Stimulated activated naive B cell treated with anti-CD40 and anti-IgM and Interleukin-4, amounts not matched to agents 10 μg/mL and 1 μg/mL and 100 μg/mL, for 72 hours (primary cell): Measurements from ENCODE around the gene TREM1.

ENCODE experiments used
- ATAC-seq, 2 donors: fragments of 150-1000 bp; cut with Tn5 transposase; replicated peaks; 2 replicates each; pipeline ENCODE4 v1.10.0; 2021; ENCODE audit warnings: moderate library complexity in 1 of 2
- DNase-seq: peaks from one replicate; pipeline ENCODE4 v3.0.0; 2021
- H3K27ac Mint-ChIP-seq: one replicate; pipeline ENCODE4 v1.8.0; 2022; ENCODE audit warnings: mild to moderate bottlenecking, mixed read lengths
- H3K27me3 Mint-ChIP-seq, 2 donors: one replicate each; pipeline ENCODE4 v1.8.0; 2022; ENCODE audit warnings: mixed read lengths in 2 of 2
- H3K36me3 Mint-ChIP-seq, 2 donors: one replicate each; pipeline ENCODE4 v1.8.0; 2022; ENCODE audit warnings: mixed read lengths in 2 of 2, mild to moderate bottlenecking in 1 of 2
- H3K4me1 Mint-ChIP-seq, 2 donors: one replicate each; pipeline ENCODE4 v1.8.0; 2022; ENCODE audit warnings: mixed read lengths in 2 of 2, mild to moderate bottlenecking in 1 of 2
- H3K4me3 Mint-ChIP-seq, 2 donors: one replicate each; pipeline ENCODE4 v1.8.0; 2022; ENCODE audit warnings: mild to moderate bottlenecking in 2 of 2, mixed read lengths in 2 of 2, moderate library complexity in 1 of 2
- H3K9me3 Mint-ChIP-seq, 2 donors: one replicate each; pipeline ENCODE4 v1.8.0; 2022; ENCODE audit warnings: mixed read lengths in 2 of 2, mild to moderate bottlenecking in 1 of 2

The TREM1 gene

DNA sequence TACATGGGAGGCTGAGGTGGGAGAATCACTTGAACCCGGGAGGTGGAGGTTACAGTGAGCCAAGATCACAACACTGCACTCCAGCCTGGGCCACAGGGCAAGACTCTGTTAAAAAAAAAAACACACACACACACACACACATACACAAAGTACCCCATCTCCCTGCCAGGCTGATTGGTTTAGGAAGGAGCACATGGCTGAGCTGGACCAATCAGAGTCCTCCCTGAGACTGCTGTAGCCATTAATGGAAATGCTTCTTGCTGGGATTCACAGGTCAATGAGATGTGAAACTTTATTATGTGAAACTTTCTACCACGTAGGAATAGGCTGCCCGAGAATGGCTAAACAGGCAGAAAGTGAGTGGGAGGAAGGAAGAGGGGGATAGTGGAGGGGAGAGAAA, 2.9 kb downstream of the TREM1 start:
- H3K4me3 Mint-ChIP-seq: no peak overlapping the region
- peaks cover 5 to 16% of the 10 kb centered on the region in 2 donors for H3K27me3 Mint-ChIP-seq
- H3K36me3 Mint-ChIP-seq: peaks cover 0 to 7% of the 10 kb centered on the region in 2 donors
- peaks cover 9 to 18% of the 10 kb centered on the region in 2 donors for H3K4me1 Mint-ChIP-seq
- ATAC-seq: no peak
- no peak for DNase-seq
- H3K27ac Mint-ChIP-seq: peak overlapping the region; percentile 77
- H3K9me3 Mint-ChIP-seq: peaks cover 4 to 7% of the 10 kb centered on the region in 2 donors

- Mint-ChIP-seq H3K27me3 (peaks cover 0 to 4% of the 10 kb centered on the region in 2 donors), H3K4me3 (no peak overlapping the region), H3K36me3 (peaks cover 0 to 7% of the 10 kb centered on the region in 2 donors), H3K27ac (no peak overlapping the region), H3K4me1 (peaks cover 20 to 24% of the 10 kb centered on the region in 2 donors), H3K9me3 (peaks cover 4 to 7% of the 10 kb centered on the region in 2 donors)
- no peak for DNase-seq
- ATAC-seq: no peak
These were observed 6.0 kb downstream of the TREM1 start for GRCh38 chr6:41280381-41281057.

- peak overlapping the region in 1 of 2 donors; percentile 1 for H3K4me3 Mint-ChIP-seq
- ATAC-seq (peak; percentile 85 to 87), DNase-seq (peak; percentile 68)
- peaks cover 0 to 4% of the 10 kb centered on the region in 2 donors for H3K27me3 Mint-ChIP-seq
- H3K4me1 Mint-ChIP-seq: peaks cover 33 to 36% of the 10 kb centered on the region in 2 donors
- peak overlapping the region; percentile 11 for H3K27ac Mint-ChIP-seq
- peaks cover 4 to 7% of the 10 kb centered on the region in 2 donors for H3K9me3 Mint-ChIP-seq
- peaks cover 0 to 7% of the 10 kb centered on the region in 2 donors for H3K36me3 Mint-ChIP-seq
These were observed 7.6 kb downstream of the TREM1 start for GRCh38 chr6:41278699-41279405.

DNA sequence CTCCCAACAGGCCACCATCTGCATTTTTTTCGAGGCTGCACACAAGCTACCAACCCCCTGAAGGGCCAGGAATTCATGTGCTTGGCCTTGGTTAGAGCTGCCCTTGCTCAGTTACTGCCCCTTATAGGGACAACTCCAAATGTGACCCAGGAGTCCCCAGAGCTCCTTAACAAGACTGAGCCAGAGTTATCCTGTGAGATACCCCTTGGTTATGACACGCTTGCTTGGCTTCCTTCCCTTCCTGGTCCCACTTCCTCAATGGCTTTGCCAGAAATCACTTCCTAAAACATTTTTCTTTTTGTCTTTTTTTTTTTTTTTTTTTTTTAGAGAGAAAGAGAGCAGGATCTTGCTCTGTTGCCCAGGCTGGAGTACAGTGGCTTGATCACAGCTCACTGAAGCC, 8.9 kb downstream of the TREM1 start:
- Mint-ChIP-seq H3K4me3 (no peak overlapping the region), H3K27ac (no peak overlapping the region), H3K27me3 (no peaks in the 10 kb centered on the region), H3K36me3 (peaks cover 0 to 2% of the 10 kb centered on the region in 2 donors), H3K9me3 (no peaks in the 10 kb centered on the region), H3K4me1 (peaks cover 32 to 38% of the 10 kb centered on the region in 2 donors)
- DNase-seq: no peak
- no peak for ATAC-seq

DNA sequence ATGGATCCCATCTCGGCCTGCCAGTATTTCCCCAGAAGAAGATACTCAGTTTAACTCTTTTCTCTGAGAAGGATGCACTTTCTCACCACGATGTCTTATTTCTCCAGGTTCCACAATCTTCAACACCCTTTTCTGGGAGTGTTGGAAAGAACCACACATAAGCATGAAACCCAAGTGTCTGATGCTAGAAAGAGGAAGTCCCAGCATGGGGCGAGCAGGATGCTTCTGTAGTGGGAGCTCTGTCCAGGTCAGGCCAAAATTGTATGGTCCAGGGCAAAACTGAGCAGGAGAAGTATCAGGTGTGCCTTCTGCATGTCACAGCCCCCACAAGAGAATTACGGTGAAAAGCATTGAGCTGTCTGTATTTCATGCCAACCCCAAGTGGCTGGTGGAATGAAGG, 11.0 kb downstream of the TREM1 start:
- Mint-ChIP-seq H3K27me3 (no peaks in the 10 kb centered on the region), H3K4me3 (no peak overlapping the region), H3K9me3 (no peaks in the 10 kb centered on the region), H3K4me1 (peaks cover 42 to 47% of the 10 kb centered on the region in 2 donors), H3K36me3 (no peaks in the 10 kb centered on the region), H3K27ac (no peak overlapping the region)
- DNase-seq: no peak
- ATAC-seq: no peak

- DNase-seq (no peak), ATAC-seq (peak in 1 of 2 donors; percentile 11)
- H3K27ac Mint-ChIP-seq: no peak overlapping the region
- no peak overlapping the region for H3K4me3 Mint-ChIP-seq
- peaks cover 42 to 45% of the 10 kb centered on the region in 2 donors for H3K4me1 Mint-ChIP-seq
- H3K9me3 Mint-ChIP-seq: no peaks in the 10 kb centered on the region
- no peaks in the 10 kb centered on the region for H3K27me3 Mint-ChIP-seq
- H3K36me3 Mint-ChIP-seq: no peaks in the 10 kb centered on the region
These were observed 12.2 kb downstream of the TREM1 start for GRCh38 chr6:41274256-41274655.

DNA sequence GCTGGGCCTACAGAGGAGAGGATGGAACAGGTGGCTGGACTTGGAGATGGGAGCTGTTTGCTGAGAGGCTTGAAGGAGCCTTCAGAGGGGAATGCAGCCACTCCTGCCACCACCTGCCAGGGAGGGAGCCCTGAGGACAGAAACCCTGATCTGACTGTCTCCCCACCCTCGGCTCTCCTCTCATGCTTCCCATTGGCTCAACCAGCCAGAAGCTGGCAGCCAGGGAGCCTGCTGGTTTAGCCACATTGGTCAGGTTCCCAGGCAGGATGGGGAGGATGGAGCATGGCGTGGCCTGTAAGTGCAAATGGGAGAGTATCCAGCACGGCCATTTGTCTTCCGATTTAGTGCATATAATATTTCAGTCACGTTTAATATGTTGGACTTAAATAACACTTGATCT, 12.8 kb downstream of the TREM1 start:
- Mint-ChIP-seq H3K4me3 (no peak overlapping the region), H3K36me3 (no peaks in the 10 kb centered on the region), H3K27me3 (no peaks in the 10 kb centered on the region), H3K27ac (no peak overlapping the region), H3K9me3 (no peaks in the 10 kb centered on the region), H3K4me1 (peaks cover 39 to 40% of the 10 kb centered on the region in 2 donors)
- DNase-seq (no peak), ATAC-seq (no peak)

DNA sequence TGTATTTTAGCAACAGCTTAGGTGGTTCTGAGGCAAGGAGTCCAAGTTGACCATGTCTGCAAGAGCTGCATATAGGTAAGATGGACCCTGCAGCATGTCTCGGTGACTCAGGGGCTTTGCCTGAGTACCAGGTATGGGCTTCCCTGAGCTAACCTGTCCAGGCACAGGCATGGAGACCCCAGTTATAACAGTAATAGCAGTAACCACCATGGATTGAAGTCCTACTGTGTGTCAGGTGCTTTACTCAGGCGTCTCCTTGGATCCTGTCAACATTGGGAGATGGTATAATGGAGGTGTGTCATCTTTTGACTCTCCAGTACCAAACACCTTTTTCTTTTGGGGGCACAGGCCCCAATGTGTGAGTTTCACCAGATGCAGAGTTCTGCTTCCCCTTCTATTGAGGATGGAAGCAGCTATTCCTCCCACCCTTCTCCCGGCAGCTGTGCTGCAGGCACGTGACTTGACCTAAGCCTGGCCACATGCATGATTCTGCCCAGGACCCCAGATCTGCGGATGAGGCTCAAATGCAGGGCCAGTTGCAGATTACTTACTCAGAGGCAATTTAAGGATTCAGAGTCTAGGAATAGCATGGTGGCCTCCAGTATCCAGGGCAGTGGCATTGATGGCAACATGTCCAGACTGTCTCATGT, 13.8 kb downstream of the TREM1 start:
- Mint-ChIP-seq H3K27me3 (no peaks in the 10 kb centered on the region), H3K9me3 (no peaks in the 10 kb centered on the region), H3K4me3 (no peak overlapping the region), H3K27ac (no peak overlapping the region), H3K4me1 (peaks cover 36 to 37% of the 10 kb centered on the region in 2 donors), H3K36me3 (no peaks in the 10 kb centered on the region)
- DNase-seq (no peak), ATAC-seq (no peak)

DNA sequence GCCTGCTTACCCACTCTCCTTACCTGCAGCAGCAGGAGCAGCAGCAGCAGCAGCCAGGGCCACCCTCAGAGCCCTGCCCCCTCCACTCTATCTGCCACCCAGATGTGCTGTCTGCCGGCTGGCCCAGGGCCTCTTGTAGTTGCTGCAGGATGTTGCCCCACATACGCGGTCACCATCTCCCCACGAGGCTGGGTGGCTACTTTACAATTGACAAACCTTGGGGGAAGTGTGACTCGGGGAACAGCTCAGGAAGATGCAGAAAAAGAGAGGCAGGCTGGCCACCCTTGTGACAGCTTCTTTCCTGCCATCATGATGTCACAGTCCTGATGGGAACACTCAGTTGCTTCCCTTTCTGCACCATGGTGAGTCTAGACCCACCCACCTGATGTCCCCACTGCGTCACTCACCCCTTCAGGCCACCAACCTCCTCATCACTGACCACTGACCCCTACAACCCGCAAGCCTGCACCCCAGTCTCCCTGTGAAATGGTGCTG, 14.5 kb downstream of the TREM1 start:
- H3K4me1 Mint-ChIP-seq: peaks cover 31 to 34% of the 10 kb centered on the region in 2 donors
- no peaks in the 10 kb centered on the region for H3K36me3 Mint-ChIP-seq
- H3K27ac Mint-ChIP-seq: peak overlapping the region; percentile 10
- H3K9me3 Mint-ChIP-seq: no peaks in the 10 kb centered on the region
- peak in 1 of 2 donors; percentile 31 for ATAC-seq
- no peak overlapping the region for H3K4me3 Mint-ChIP-seq
- no peaks in the 10 kb centered on the region for H3K27me3 Mint-ChIP-seq
- no peak for DNase-seq

DNA sequence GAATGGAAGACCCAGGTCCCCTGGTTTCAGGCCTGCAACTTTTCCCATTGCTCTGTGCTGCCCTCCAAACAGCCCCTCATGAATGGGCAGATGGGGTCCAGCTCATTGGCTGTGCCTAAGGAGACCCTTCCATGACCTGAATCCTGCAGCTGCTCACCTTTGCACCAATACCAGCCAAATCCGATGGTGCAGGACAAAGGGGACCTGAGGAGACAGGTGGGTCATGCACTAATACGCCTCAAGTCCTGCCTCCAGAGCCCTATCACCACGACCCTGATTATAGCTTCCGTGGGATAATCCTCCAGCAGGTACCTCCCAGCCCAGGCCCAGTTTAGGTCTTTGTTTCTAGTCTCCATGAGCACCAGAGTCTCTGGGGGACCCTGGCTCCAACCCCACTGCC, 16.8 kb downstream of the TREM1 start:
- Mint-ChIP-seq H3K4me3 (no peak overlapping the region), H3K36me3 (no peaks in the 10 kb centered on the region), H3K4me1 (peaks cover 19 to 25% of the 10 kb centered on the region in 2 donors), H3K27me3 (no peaks in the 10 kb centered on the region), H3K27ac (no peak overlapping the region), H3K9me3 (peaks cover 0 to 4% of the 10 kb centered on the region in 2 donors)
- ATAC-seq: no peak
- DNase-seq: no peak

DNA sequence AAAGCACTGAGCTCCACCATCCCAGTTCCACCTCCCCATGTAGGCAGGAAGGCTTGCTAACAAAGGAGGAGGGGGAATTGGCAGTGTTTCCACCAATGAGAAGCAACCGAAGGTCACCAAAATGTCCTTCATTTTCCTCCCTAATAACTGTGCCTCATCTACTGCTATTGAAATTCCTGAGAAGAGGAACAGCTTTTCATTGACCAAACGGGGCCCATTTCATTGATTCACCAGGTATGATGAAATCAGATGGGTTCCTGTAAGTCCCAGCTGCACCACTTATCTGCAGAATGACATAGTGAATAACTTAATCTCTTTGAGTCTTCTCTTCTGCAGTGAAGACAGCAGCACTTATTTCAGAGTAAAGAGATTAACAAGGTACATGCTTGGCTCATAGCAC, 17.3 kb downstream of the TREM1 start:
- Mint-ChIP-seq H3K4me1 (peaks cover 14 to 22% of the 10 kb centered on the region in 2 donors), H3K36me3 (no peaks in the 10 kb centered on the region), H3K27ac (no peak overlapping the region), H3K9me3 (peaks cover 0 to 4% of the 10 kb centered on the region in 2 donors), H3K27me3 (no peaks in the 10 kb centered on the region), H3K4me3 (no peak overlapping the region)
- ATAC-seq (no peak), DNase-seq (no peak)

GRCh38 chr6:41268478-41268877, 18.0 kb downstream of the TREM1 start:
- DNase-seq (no peak), ATAC-seq (no peak)
- Mint-ChIP-seq H3K27ac (no peak overlapping the region), H3K4me1 (peaks cover 9 to 18% of the 10 kb centered on the region in 2 donors), H3K4me3 (no peak overlapping the region), H3K9me3 (peaks cover 3 to 5% of the 10 kb centered on the region in 2 donors), H3K36me3 (peaks cover 0 to 1% of the 10 kb centered on the region in 2 donors), H3K27me3 (no peaks in the 10 kb centered on the region)

- ATAC-seq: no peak
- H3K27ac Mint-ChIP-seq: no peak overlapping the region
- DNase-seq: no peak
- peaks cover 3 to 11% of the 10 kb centered on the region in 2 donors for H3K36me3 Mint-ChIP-seq
- peaks cover 12 to 13% of the 10 kb centered on the region in 2 donors for H3K9me3 Mint-ChIP-seq
- H3K27me3 Mint-ChIP-seq: peaks cover 0 to 3% of the 10 kb centered on the region in 2 donors
- no peak overlapping the region for H3K4me3 Mint-ChIP-seq
- H3K4me1 Mint-ChIP-seq: peaks cover 0 to 6% of the 10 kb centered on the region in 2 donors
These were observed 19.9 kb downstream of the TREM1 start for GRCh38 chr6:41266541-41266940.

DNA sequence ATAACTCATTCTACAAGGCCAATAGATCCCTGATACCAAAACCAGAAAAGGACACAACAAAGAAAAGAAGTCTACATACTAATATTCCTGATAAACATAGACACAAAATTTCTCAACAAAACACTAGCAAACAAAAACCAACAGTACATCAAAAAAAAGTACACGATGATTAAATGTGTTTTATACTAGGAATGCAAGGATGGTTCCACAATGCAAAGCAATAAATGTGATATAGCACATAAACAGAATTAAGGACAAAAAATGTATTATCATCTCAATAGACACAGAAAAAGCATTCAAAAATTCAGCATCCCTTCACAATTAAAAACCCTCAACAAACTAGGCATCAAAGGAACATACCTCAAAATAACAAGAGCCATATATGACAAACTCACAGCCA, 23.2 kb downstream of the TREM1 start:
- Mint-ChIP-seq H3K9me3 (peaks cover 17 to 24% of the 10 kb centered on the region in 2 donors), H3K4me1 (no peaks in the 10 kb centered on the region), H3K4me3 (no peak overlapping the region), H3K27me3 (peaks cover 0 to 3% of the 10 kb centered on the region in 2 donors), H3K27ac (no peak overlapping the region), H3K36me3 (peaks cover 3 to 19% of the 10 kb centered on the region in 2 donors)
- no peak for ATAC-seq
- no peak for DNase-seq
